ENCODE results near the gene RALGPS2.
A peak's percentile ranks its signal among the peaks of the same experiment; 100 is the strongest.

RALGPS2 gene

DNA sequence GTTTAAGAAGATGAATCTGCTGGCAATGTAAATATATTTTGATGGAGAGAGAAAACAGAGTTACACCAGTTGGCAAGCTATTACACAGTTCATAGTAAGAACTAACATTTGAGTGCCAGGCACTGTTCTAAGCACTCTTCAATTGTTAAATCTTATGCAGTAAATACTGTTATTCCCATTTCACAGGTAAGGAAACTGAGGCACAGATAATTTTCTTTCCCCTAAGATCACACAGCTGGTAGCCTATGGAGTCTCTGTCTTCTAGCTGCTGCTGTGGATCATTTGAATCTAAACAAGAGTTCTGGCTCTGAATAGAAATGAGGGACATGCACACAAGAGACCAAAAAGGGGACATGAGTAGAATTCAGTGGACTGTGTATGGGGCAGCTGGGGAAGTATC is 137.8 kb downstream of the RALGPS2 start (continued):
- TF ChIP-seq, protein P1, sequence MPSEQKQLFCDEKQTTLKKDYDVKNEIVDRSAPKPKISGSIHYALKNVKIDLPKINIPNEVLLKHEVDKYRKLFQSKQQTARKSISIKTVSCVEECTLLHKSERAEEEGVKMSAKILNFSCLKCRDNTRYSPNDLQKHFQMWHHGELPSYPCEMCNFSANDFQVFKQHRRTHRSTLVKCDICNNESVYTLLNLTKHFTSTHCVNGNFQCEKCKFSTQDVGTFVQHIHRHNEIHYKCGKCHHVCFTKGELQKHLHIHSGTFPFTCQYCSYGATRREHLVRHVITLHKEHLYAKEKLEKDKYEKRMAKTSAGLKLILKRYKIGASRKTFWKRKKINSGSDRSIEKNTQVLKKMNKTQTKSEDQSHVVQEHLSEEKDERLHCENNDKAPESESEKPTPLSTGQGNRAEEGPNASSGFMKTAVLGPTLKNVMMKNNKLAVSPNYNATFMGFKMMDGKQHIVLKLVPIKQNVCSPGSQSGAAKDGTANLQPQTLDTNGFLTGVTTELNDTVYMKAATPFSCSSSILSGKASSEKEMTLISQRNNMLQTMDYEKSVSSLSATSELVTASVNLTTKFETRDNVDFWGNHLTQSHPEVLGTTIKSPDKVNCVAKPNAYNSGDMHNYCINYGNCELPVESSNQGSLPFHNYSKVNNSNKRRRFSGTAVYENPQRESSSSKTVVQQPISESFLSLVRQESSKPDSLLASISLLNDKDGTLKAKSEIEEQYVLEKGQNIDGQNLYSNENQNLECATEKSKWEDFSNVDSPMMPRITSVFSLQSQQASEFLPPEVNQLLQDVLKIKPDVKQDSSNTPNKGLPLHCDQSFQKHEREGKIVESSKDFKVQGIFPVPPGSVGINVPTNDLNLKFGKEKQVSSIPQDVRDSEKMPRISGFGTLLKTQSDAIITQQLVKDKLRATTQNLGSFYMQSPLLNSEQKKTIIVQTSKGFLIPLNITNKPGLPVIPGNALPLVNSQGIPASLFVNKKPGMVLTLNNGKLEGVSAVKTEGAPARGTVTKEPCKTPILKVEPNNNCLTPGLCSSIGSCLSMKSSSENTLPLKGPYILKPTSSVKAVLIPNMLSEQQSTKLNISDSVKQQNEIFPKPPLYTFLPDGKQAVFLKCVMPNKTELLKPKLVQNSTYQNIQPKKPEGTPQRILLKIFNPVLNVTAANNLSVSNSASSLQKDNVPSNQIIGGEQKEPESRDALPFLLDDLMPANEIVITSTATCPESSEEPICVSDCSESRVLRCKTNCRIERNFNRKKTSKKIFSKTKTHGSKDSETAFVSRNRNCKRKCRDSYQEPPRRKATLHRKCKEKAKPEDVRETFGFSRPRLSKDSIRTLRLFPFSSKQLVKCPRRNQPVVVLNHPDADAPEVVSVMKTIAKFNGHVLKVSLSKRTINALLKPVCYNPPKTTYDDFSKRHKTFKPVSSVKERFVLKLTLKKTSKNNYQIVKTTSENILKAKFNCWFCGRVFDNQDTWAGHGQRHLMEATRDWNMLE (tag by site-specific recombination; conservative IDR thresholded peaks at IDR 0.05; ENCODE audit: low read depth) = no peak
- no peak for TF ChIP-seq ZNF585B (tag by site-specific recombination; IDR thresholded peaks at IDR 0.05)

GRCh38 chr1:178864326-178864725 is 139.3 kb downstream of the RALGPS2 start:
- Histone ChIP-seq H3K27ac (ENCODE audit: extremely low read depth, low read depth, low read length) (no peak overlapping the region), H3K4me1 (ENCODE audit: control insufficient read depth, insufficient read depth, low read length) (no peaks in the 10 kb centered on the region; the same call in 1 of the 2 replicates), H3K4me3 (ENCODE audit: low read depth, low read length) (no peak overlapping the region), H3K36me3 (ENCODE audit: control insufficient read depth in 2 of 2, insufficient read depth in 1 of 2, low read length in 2 of 2) (no peaks in the 10 kb centered on the region), H3K9me3 (ENCODE audit: control insufficient read depth, insufficient read depth, low read depth, low read length) (no peaks in the 10 kb centered on the region)
- CTCF ChIA-PET = interaction anchor here (0.6 kb wide), 1 partner anchor 50 kb away, joined by 3 read pairs; no protein-coding TSS in a partner anchor
- TF ChIP-seq PRDM6 (tag by site-specific recombination; IDR thresholded peaks at IDR 0.05) (peak; percentile 57), SP7 (tag by site-specific recombination; IDR thresholded peaks at IDR 0.05) (peak; percentile 95), OSR2 (tag by site-specific recombination; IDR thresholded peaks at IDR 0.05) (peak; percentile 62; the same call in 1 of the 2 replicates), SCRT2 (tag by site-specific recombination; IDR thresholded peaks at IDR 0.05) (no peak)
- POLR2A ChIA-PET = interaction anchor here (1.0 kb wide), 1 partner anchor 16 kb away, joined by 3 read pairs; no protein-coding TSS in a partner anchor

DNA sequence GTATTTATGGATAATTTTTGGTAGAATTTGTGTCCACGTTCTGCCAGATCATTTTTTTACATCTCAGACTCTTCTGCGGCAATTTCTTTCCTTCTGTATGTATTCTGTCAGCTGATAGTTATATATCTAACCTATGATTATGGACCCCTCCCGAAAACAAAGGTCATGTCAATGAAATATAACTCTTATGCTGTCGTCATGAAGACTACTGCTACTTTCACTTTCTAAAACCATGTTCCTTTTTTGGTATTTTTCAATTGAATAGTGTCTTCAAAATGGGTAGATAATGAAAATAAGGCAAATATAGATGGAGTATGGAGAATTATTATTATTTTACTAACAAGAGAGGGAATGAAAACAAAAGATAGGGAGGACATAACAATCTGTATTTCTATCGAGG is 142.6 kb downstream of the RALGPS2 start:
- Histone ChIP-seq H3K27ac (ENCODE audit: extremely low read depth, low read depth, low read length) (no peak overlapping the region), H3K4me1 (ENCODE audit: control insufficient read depth, insufficient read depth, low read length) (peaks cover 16% of the 10 kb centered on the region), H3K4me3 (ENCODE audit: low read depth, low read length) (no peak overlapping the region), H3K9me3 (ENCODE audit: control insufficient read depth, insufficient read depth, low read depth, low read length) (no peaks in the 10 kb centered on the region), H3K36me3 (ENCODE audit: control insufficient read depth in 2 of 2, insufficient read depth in 1 of 2, low read length in 2 of 2) (no peaks in the 10 kb centered on the region)
- POLR2A ChIA-PET = interaction anchor here (0.6 kb wide), 1 partner anchor 1581 kb away, joined by 3 read pairs; no protein-coding TSS in a partner anchor
- TF ChIP-seq ZNF112 (tag by site-specific recombination; IDR thresholded peaks at IDR 0.05) = no peak
- no peak for TF ChIP-seq ZNF530 (tag by site-specific recombination; IDR thresholded peaks at IDR 0.05; ENCODE audit: low read depth)
- CTCF ChIA-PET = interaction anchor here (1.5 kb wide), 1 partner anchor 94 kb away, joined by 6 read pairs; no protein-coding TSS in a partner anchor

GRCh38 chr1:178868706-178869105 is 143.7 kb downstream of the RALGPS2 start:
- no peak for TF ChIP-seq ZNF626 (tag by site-specific recombination; IDR thresholded peaks at IDR 0.05)
- no peak for TF ChIP-seq MEIS1 (CRISPR knock-in tag; IDR thresholded peaks at IDR 0.05; ENCODE audit: borderline replicate concordance)
- TF ChIP-seq, protein P2, sequence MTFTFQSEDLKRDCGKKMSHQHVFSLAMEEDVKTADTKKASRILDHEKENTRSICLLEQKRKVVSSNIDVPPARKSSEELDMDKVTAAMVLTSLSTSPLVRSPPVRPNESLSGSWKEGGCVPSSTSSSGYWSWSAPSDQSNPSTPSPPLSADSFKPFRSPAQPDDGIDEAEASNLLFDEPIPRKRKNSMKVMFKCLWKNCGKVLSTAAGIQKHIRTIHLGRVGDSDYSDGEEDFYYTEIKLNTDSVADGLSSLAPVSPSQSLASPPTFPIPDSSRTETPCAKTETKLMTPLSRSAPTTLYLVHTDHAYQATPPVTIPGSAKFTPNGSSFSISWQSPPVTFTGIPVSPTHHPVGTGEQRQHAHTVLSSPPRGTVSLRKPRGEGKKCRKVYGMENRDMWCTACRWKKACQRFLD (tag by site-specific recombination; IDR thresholded peaks at IDR 0.05) = no peak
- no peak for TF ChIP-seq HIC1 (tag by site-specific recombination; IDR thresholded peaks at IDR 0.05)
- TF ChIP-seq BCL11B (tag by site-specific recombination; IDR thresholded peaks at IDR 0.05; ENCODE audit: low read depth) = no peak
- TF ChIP-seq ZBTB8A (tag by site-specific recombination; IDR thresholded peaks at IDR 0.05) = no peak
- TF ChIP-seq ZNF664 (tag by site-specific recombination; IDR thresholded peaks at IDR 0.05) = no peak
- Histone ChIP-seq H3K4me1 (ENCODE audit: control insufficient read depth, insufficient read depth, low read length) (peaks cover 16% of the 10 kb centered on the region), H3K36me3 (ENCODE audit: control insufficient read depth in 2 of 2, insufficient read depth in 1 of 2, low read length in 2 of 2) (no peaks in the 10 kb centered on the region), H3K27ac (ENCODE audit: extremely low read depth, low read depth, low read length) (no peak overlapping the region), H3K9me3 (ENCODE audit: control insufficient read depth, insufficient read depth, low read depth, low read length) (no peaks in the 10 kb centered on the region), H3K4me3 (ENCODE audit: low read depth, low read length) (no peak overlapping the region)
- ChIA-PET POLR2A (no interaction called here), CTCF (interaction anchor here (1.0 kb wide), 1 partner anchor 136 kb away, joined by 3 read pairs; no protein-coding TSS in a partner anchor)

All from HEK293 (cell line).